Nephron progenitor cell (in vitro differentiated cells): ENCODE data around the gene MEGF8.

Source experiments
- DNase-seq: peaks from one replicate; pipeline ENCODE4 v3.0.0; 2021
- H3K27ac Mint-ChIP-seq: 2 replicates; pipeline ENCODE4 v1.8.0; 2021; ENCODE audit warnings: mild to moderate bottlenecking, moderate library complexity, mixed read lengths
- H3K27me3 Mint-ChIP-seq: 2 replicates; pipeline ENCODE4 v1.8.0; 2021; ENCODE audit warnings: mild to moderate bottlenecking, low read depth, mixed read lengths; ENCODE audit not compliant: poor library complexity
- H3K36me3 Mint-ChIP-seq: 2 replicates; pipeline ENCODE4 v1.8.0; 2021; ENCODE audit warnings: low read depth, mixed read lengths
- H3K4me1 Mint-ChIP-seq: 2 replicates; pipeline ENCODE4 v1.8.0; 2021; ENCODE audit warnings: mixed read lengths
- H3K4me3 Mint-ChIP-seq: 2 replicates; pipeline ENCODE4 v1.8.0; 2021; ENCODE audit warnings: mild to moderate bottlenecking, moderate library complexity, mixed read lengths
- H3K9me3 Mint-ChIP-seq: 2 replicates; pipeline ENCODE4 v1.8.0; 2021; ENCODE audit warnings: mild to moderate bottlenecking, moderate library complexity, mixed read lengths
- CTCF ChIP-seq: fragments of 200-600 bp; sonication (generic); IDR thresholded peaks from 2 replicates; pipeline ENCODE4 v1.5.0; 2021; ENCODE audit warnings: antibody characterized with exemption

Gene MEGF8

GRCh38 chr19:42376177-42376555 lies 50.7 kb downstream of the MEGF8 start:
- Mint-ChIP-seq H3K9me3 (no peaks in the 10 kb centered on the region), H3K27ac (no peak overlapping the region), H3K36me3 (peaks cover 22% of the 10 kb centered on the region), H3K4me1 (peaks cover 20% of the 10 kb centered on the region), H3K27me3 (peaks cover 13% of the 10 kb centered on the region), H3K4me3 (no peak overlapping the region)
- no peak for DNase-seq
- no peak for TF ChIP-seq CTCF

DNA sequence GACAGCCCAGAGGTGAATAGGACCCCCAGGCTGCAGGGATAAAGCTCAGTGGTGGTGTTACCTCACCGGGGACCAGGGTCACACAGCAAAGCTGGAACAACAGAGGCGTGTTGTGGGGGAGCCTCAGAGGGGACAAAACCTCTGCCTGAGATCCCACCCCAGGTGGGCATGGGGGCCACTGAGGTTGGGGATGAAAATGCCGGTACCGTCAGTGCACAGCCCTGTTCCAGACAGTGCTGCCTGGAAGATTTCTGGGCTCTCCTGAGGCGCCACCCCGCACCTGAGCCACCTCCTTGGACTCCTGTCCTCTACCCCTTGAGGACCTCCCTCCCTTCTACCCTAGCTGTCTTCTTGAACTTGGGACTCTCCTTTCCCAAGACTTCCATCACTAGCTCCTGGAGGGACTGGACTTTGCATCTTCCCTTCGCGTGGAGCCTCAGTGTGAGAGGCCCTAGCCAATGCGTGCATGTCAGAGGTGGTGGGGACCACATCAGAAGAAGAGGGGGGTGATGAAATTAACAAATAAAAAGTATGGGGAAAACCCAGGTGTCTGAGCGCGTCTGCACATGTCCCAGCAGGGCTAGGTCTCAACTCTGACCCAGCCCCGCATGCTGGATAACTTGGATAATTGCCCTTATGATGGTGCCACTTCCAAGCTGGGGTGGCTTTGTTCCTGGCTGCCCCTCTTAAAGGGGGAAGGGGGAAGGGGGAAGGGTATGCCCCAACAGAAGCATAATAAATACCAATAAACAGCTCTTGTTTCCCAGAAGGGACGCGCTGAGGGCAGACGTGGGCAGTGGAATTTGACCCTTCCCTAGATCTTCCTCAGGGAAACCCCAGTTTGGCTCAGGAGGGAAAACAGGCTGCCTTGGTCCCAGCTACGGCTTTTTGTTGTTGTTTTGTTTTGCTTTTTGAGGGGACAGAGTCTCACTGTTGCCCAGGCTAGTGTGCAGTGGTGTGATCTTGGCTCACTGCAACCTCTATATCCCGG lies 53.1 kb downstream of the MEGF8 start:
- Mint-ChIP-seq H3K9me3 (no peaks in the 10 kb centered on the region), H3K27ac (peak overlapping the region; percentile 87), H3K4me3 (no peak overlapping the region), H3K36me3 (peaks cover 16% of the 10 kb centered on the region), H3K27me3 (peaks cover 15% of the 10 kb centered on the region), H3K4me1 (peaks cover 28% of the 10 kb centered on the region)
- DNase-seq, result no peak
- TF ChIP-seq CTCF, result no peak

GRCh38 chr19:42380155-42380554 lies 54.7 kb downstream of the MEGF8 start:
- no peak for TF ChIP-seq CTCF
- Mint-ChIP-seq H3K36me3 (peaks cover 6% of the 10 kb centered on the region), H3K9me3 (no peaks in the 10 kb centered on the region), H3K4me3 (no peak overlapping the region), H3K4me1 (peaks cover 28% of the 10 kb centered on the region), H3K27me3 (peaks cover 15% of the 10 kb centered on the region), H3K27ac (peak overlapping the region; percentile 59)
- no peak for DNase-seq

DNA sequence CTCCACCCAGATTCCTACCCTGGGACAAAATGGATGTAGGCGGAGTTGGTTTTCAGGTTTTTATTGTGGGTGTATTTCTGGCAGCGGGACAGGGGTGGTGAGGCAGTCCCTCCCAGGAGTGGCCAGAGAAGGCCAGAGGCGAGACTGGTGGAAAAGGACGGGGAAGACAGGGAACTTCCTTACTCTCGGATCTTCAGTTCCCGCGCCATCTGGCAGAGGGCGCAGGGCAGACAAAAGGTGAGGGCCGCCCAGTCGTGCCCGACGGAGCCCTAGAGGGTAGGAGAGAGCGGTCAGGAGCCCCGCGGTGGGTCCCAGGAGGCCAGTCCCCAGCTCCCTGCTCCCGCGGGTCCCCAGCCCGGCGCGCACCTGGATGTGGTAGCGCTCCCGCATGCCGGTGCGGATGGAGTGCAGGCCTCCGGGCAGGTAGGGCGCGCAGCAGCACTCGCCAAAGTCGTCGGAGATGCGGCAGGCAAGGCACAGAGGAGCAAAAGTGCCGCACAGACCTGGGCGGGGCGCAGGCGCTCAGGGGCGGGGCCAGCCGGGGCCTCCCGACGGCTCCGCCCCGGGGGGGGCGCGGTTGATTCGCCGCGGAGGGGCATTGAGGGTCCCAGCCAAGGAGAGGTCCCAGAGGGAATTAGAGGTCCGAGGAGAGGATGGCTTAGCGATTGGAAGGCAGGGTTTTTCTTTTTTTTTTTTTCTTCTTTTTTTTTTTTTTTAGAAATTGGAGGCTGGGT lies 61.7 kb downstream of the MEGF8 start:
- Mint-ChIP-seq H3K27me3 (peaks cover 44% of the 10 kb centered on the region), H3K9me3 (no peaks in the 10 kb centered on the region), H3K4me1 (peaks cover 33% of the 10 kb centered on the region), H3K27ac (peak overlapping the region; percentile 80), H3K4me3 (peak overlapping the region; percentile 84), H3K36me3 (no peaks in the 10 kb centered on the region)
- TF ChIP-seq CTCF, result peak; percentile 48
- DNase-seq, result peak; percentile 82

DNA sequence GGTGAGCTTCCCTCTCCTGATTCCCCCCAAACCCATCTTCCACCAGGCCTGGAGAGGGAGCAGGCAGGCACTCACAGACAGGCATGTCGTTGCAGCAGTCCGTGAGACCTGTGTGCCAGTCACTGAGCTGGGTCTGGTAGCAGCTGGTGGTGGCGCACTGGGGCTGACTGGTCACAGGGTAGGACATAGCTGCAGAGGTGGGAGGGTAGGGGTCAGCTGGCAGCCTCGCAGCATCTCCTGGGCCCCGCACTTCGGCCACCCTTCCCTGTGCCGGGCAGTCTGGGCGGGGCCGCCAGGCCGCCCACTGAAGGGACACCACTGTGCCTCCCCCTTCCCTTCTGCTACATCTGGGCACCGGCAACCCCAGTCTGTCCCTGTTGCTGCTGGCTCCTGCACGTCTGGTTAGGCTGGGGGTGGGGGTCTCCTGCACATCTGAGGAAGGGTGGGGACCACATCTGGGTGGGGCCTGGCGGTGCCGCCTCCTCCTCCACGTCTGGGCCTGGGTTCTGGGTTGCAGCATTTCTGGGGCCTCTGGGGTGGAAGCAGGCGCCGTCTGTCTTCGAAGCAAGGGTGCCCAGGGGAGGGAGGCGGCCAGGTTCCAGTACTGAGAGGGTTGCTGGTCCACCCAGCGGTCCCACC lies 63.5 kb downstream of the MEGF8 start:
- no peak overlapping the region for H3K4me3 Mint-ChIP-seq
- peaks cover 42% of the 10 kb centered on the region for H3K27me3 Mint-ChIP-seq
- no peak for DNase-seq

More for the DNA sequence above, 63.5 kb downstream of the MEGF8 start:
- Mint-ChIP-seq H3K9me3 (no peaks in the 10 kb centered on the region), H3K36me3 (no peaks in the 10 kb centered on the region), H3K4me1 (peaks cover 25% of the 10 kb centered on the region), H3K27ac (no peak overlapping the region)
- no peak for TF ChIP-seq CTCF
